ENCODE data around the gene VAV3.

Gene VAV3

DNA sequence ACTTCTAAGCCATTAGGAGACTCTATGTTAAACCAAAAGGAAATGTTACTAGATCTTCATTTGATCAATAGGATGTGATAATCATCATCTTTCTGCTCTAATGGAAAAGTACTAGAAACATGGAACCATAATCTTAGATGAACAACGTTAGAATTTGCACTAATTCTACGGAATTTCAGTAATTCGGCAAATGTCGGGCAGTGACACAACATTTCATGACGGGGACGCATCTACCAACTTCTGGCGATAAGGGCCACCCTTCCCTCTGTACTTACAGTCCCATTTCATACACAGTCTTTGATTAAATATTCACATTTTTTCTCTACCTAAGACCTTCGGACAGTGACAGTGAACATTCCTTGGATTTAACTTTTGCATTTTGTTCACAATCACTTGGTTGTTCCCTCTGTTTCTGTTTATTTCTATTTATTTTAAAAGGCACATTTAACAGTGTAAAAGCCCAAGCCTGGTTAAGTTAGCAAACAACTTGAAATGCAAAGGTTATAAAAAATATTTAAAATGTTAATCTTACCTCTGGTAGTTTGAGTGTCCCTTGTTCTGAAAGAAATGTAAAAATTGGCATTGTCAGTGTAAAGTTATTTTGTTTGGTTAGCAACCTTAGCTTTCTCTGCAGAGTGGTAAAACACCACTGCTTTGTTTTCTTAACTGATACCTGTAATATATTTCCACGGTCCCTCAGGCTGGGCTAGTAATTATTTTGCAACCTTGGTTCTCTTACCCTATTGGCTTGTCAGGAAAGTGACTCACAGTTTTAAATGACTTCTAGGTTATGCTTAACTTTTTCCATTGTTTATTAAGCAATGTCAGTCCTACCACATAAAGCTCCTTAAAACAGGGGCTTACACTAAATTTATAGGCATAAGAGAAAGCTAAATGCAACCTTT is 276.9 kb downstream of the VAV3 start:
- Mint-ChIP-seq H3K4me3 (no peak overlapping the region), H3K27me3 (no peaks in the 10 kb centered on the region), H3K27ac (ENCODE audit: low read depth) (no peak overlapping the region), H3K36me3 (ENCODE audit: insufficient read depth) (peaks cover 2% of the 10 kb centered on the region), H3K9me3 (no peaks in the 10 kb centered on the region), H3K4me1 (no peaks in the 10 kb centered on the region)
- no peak for ATAC-seq (replicated peaks; ENCODE audit: extremely low read depth, poor library complexity, severe bottlenecking)
- DNase-seq (ENCODE audit: low spot score in 2 of 2): no peak

DNA sequence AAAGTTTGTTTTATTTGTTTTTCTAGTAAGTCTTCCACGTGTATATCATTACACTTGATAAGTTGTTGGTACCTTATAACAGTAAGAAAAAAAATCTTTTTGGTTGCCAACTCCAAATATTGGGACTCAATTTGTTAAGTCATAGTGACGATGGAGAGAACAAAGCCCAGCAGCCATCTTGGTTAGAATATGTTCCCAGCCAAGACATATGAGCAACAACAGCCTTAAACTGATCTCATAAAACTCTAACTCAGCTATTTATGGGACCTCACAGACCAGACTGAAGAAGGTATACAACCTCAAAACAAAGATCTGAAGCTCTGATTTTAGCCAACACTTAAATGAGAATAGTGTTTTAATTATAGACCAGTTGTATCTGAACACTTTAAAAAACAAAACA is 281.3 kb downstream of the VAV3 start:
- ATAC-seq (replicated peaks; ENCODE audit: extremely low read depth, poor library complexity, severe bottlenecking): no peak

DNA sequence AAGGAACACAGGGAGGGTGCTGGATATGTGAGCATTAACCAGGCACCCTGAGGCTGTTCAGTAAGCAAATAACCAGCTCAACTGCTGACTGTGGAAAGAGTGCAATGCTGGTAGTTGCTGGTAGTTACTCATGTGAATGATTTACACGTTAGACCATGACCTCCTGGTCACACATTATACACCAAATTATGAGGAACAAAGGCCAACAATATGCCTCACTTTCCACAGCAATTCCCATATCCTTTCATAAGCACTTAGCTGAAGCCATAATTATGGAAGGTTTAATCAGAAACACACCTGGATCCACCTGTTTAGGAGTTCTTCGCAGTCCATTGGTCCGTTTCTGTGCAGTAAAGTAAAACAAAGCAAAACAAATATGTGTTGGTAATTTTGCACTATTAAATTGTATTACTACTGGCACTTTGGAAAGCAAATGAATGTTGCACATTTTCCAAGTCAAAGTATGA is 281.8 kb downstream of the VAV3 start:
- H3K9me3 Mint-ChIP-seq: no peaks in the 10 kb centered on the region
- peaks cover 2% of the 10 kb centered on the region for H3K36me3 Mint-ChIP-seq (ENCODE audit: insufficient read depth)
- DNase-seq (ENCODE audit: low spot score in 2 of 2) (no peak), ATAC-seq (replicated peaks; ENCODE audit: extremely low read depth, poor library complexity, severe bottlenecking) (no peak)
- no peak overlapping the region for H3K4me3 Mint-ChIP-seq
- no peak overlapping the region for H3K27ac Mint-ChIP-seq (ENCODE audit: low read depth)
- no peaks in the 10 kb centered on the region for H3K27me3 Mint-ChIP-seq
- no peaks in the 10 kb centered on the region for H3K4me1 Mint-ChIP-seq

More for the DNA sequence above, 281.3 kb downstream of the VAV3 start:
- no peaks in the 10 kb centered on the region for H3K27me3 Mint-ChIP-seq
- H3K4me1 Mint-ChIP-seq: no peaks in the 10 kb centered on the region
- no peak overlapping the region for H3K4me3 Mint-ChIP-seq
- no peaks in the 10 kb centered on the region for H3K9me3 Mint-ChIP-seq
- no peak overlapping the region for H3K27ac Mint-ChIP-seq (ENCODE audit: low read depth)
- peaks cover 2% of the 10 kb centered on the region for H3K36me3 Mint-ChIP-seq (ENCODE audit: insufficient read depth)
- no peak for DNase-seq (ENCODE audit: low spot score in 2 of 2)

DNA sequence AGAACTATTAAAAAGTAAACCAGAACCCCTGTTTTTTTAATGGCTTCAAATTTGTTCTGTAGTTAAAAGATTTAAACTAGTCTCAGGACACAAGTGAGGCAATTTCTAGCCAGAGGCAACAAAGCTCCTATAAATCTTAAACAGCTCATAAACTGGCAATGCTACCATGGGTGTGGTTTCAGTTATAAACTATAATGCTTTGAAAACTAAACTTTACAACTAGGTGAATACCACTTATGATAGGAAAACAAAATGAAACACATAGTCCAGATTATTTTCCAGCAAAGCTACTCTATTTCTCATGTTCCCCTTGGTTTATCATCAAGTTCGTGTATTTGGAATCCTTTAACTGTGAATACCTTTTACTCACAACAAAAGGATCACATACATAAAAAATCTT is 282.5 kb downstream of the VAV3 start:
- H3K9me3 Mint-ChIP-seq: no peaks in the 10 kb centered on the region
- no peak overlapping the region for H3K4me3 Mint-ChIP-seq

DNA sequence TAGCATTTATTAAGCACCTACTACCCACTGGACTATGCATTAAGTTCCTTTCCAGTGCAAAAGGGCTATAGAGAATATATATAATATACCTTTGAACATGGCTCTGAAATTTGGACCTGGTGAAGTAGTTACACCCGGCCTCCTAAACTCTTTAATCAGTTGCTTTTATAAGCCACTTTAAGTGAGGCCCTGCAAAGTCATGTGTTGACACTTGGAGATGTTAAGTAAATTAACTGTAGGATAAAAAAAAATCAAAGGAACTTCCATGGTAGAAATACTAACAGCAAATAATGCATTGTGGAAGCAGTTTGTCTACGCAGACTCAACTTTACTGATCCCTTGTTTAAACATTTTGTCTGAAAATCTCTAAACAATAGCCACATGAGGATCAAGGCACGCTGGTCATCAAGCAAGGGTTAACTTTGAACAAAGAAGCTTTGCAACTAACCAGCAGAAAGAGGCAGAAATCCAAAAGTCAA is 283.9 kb downstream of the VAV3 start:
- no peaks in the 10 kb centered on the region for H3K27me3 Mint-ChIP-seq
- DNase-seq (ENCODE audit: low spot score in 2 of 2) (no peak), ATAC-seq (replicated peaks; ENCODE audit: extremely low read depth, poor library complexity, severe bottlenecking) (no peak)
- peaks cover 2% of the 10 kb centered on the region for H3K36me3 Mint-ChIP-seq (ENCODE audit: insufficient read depth)
- no peaks in the 10 kb centered on the region for H3K9me3 Mint-ChIP-seq
- H3K4me3 Mint-ChIP-seq: no peak overlapping the region
- H3K4me1 Mint-ChIP-seq: no peaks in the 10 kb centered on the region
- no peak overlapping the region for H3K27ac Mint-ChIP-seq (ENCODE audit: low read depth)

More for the DNA sequence above, 282.5 kb downstream of the VAV3 start:
- DNase-seq (ENCODE audit: low spot score in 2 of 2): no peak
- Mint-ChIP-seq H3K36me3 (ENCODE audit: insufficient read depth) (peaks cover 2% of the 10 kb centered on the region), H3K27me3 (no peaks in the 10 kb centered on the region), H3K4me1 (no peaks in the 10 kb centered on the region), H3K27ac (ENCODE audit: low read depth) (no peak overlapping the region)
- no peak for ATAC-seq (replicated peaks; ENCODE audit: extremely low read depth, poor library complexity, severe bottlenecking)

DNA sequence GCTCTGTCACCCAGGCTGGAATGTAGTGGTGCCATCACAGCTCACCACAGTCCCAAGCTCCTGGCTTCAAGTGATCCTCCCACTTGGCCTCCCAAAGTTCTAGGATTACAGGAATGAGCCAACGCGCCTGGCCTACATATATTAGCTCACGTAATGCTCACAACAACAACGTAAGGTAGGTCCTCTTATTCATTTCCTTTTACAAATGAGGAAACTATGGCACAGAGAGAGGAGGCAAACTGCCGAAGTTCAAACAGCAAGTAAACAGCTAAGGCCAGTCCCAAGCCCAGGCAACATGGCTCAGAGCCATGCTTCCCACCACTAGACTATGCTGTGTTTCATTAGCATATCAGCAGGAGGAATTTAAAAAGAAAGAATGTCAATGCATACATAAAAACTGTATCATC is 284.4 kb downstream of the VAV3 start:
- no peaks in the 10 kb centered on the region for H3K4me1 Mint-ChIP-seq
- DNase-seq (ENCODE audit: low spot score in 2 of 2): no peak
- no peak for ATAC-seq (replicated peaks; ENCODE audit: extremely low read depth, poor library complexity, severe bottlenecking)
- peaks cover 2% of the 10 kb centered on the region for H3K36me3 Mint-ChIP-seq (ENCODE audit: insufficient read depth)
- no peak overlapping the region for H3K4me3 Mint-ChIP-seq
- H3K9me3 Mint-ChIP-seq: no peaks in the 10 kb centered on the region
- no peaks in the 10 kb centered on the region for H3K27me3 Mint-ChIP-seq
- H3K27ac Mint-ChIP-seq (ENCODE audit: low read depth): no peak overlapping the region

DNA sequence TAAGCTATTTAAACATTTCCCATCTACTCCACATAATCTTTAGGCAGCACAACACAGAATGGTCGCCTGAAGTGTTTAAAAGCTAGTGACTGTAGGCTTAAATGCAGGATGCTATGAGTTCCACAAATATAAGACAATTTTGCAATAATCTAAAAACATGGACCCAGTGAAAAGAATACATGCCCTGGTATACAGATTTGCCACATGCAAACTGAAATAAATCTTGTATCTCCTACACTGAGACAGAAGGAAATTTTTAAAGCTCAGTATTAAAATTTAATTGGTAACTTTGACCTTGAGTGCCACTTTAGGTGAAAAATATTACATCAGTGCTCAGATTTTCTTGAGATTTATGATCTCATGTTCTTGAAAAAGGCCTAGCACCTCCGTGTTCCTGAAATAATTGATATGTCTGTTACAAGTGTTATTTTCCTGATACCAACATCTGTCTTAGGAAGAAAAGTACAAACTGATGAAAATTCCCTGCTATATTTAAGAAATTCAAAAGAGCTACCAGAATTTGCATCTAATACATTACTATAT is 285.5 kb downstream of the VAV3 start:
- DNase-seq (ENCODE audit: low spot score in 2 of 2) (no peak), ATAC-seq (replicated peaks; ENCODE audit: extremely low read depth, poor library complexity, severe bottlenecking) (no peak)
- H3K27ac Mint-ChIP-seq (ENCODE audit: low read depth): no peak overlapping the region
- no peaks in the 10 kb centered on the region for H3K9me3 Mint-ChIP-seq
- H3K4me3 Mint-ChIP-seq: no peak overlapping the region
- H3K27me3 Mint-ChIP-seq: no peaks in the 10 kb centered on the region
- no peaks in the 10 kb centered on the region for H3K4me1 Mint-ChIP-seq
- peaks cover 4% of the 10 kb centered on the region for H3K36me3 Mint-ChIP-seq (ENCODE audit: insufficient read depth)

DNA sequence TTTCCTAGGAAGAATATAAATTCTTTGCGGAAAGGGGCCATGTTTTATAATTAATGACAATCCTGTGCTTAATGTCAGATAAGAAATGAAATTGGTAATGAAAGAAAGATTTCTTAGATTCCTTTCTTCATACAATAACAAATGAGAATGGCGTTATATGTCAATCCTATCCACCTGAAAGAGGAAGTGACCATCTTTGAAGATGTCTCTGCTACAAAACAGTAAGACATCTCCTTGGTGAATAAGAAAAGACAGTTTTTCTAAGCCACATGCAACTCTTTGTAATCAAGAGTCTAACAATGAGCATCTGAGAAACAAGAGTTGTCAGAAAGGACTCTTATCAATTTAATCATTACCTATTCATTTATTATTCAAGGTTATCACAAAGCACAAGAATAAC is 286.0 kb downstream of the VAV3 start:
- no peak for ATAC-seq (replicated peaks; ENCODE audit: extremely low read depth, poor library complexity, severe bottlenecking)
- Mint-ChIP-seq H3K27ac (ENCODE audit: low read depth) (no peak overlapping the region), H3K27me3 (no peaks in the 10 kb centered on the region), H3K9me3 (no peaks in the 10 kb centered on the region), H3K4me3 (no peak overlapping the region), H3K36me3 (ENCODE audit: insufficient read depth) (peaks cover 4% of the 10 kb centered on the region), H3K4me1 (no peaks in the 10 kb centered on the region)
- DNase-seq (ENCODE audit: low spot score in 2 of 2): no peak

DNA sequence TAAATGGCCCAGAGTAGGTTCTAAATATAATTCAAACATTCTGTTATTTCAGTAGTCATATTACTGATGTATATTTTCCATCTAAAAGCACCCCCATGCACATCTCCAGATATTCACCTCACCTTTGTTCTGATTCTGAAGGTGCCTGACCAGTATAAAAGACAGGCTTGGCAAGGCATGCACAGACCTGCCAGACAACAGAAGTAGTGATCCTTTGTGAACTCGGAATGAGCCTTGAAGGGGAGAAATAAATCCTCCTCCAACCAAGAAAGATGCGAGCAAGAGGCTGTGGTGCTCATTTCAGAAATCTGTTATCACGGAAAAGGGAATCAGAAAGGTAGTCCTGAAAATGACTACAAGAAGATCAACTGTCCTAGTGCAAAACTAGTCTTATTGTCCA is 287.3 kb downstream of the VAV3 start:
- ATAC-seq (replicated peaks; ENCODE audit: extremely low read depth, poor library complexity, severe bottlenecking): no peak
- Mint-ChIP-seq H3K36me3 (ENCODE audit: insufficient read depth) (peaks cover 4% of the 10 kb centered on the region), H3K4me1 (peaks cover 5% of the 10 kb centered on the region), H3K27ac (ENCODE audit: low read depth) (no peak overlapping the region), H3K27me3 (no peaks in the 10 kb centered on the region), H3K9me3 (no peaks in the 10 kb centered on the region), H3K4me3 (no peak overlapping the region)
- DNase-seq (ENCODE audit: low spot score in 2 of 2): no peak

DNA sequence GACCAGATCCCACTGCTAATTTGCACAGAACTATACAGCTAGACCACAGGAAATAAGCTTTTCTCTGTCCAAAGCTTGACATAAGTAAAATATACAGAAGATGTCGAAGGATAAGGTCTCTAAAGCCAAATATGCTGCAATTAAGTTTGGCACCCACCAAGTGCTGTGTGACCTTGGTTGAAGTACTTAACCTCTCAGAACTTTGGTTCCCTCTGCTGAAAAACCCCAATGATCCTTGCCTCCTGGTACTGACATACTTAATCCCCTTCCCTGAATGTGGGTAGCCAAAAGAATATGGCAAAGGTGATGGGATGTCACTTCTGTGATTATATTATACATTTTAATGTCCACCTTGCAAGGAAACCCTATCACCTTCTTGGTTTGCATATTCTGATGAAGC is 290.5 kb downstream of the VAV3 start:
- Mint-ChIP-seq H3K9me3 (no peaks in the 10 kb centered on the region), H3K4me3 (no peak overlapping the region), H3K36me3 (ENCODE audit: insufficient read depth) (peaks cover 3% of the 10 kb centered on the region), H3K27ac (ENCODE audit: low read depth) (no peak overlapping the region), H3K4me1 (peaks cover 5% of the 10 kb centered on the region), H3K27me3 (no peaks in the 10 kb centered on the region)
- DNase-seq (ENCODE audit: low spot score in 2 of 2): no peak
- ATAC-seq (replicated peaks; ENCODE audit: extremely low read depth, poor library complexity, severe bottlenecking): no peak

DNA sequence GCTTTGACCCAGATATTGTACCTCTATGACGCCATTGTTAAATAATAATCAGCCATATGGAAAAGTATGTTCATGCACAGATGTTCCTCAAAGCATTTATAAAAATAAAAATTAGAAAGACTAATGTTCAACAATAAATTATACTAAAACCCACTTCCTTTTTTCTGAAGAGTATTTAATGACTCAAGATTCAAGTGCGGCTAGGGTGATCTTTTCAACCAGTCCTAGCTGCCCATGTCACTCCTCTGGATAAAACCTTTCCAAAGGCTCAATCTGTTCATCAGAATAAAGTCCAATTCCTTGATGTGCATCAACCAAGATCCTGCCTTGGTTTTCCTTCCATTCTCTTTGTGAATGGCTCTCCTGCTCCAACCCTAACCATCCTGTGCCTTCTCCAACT is 292.0 kb downstream of the VAV3 start:
- no peak for ATAC-seq (replicated peaks; ENCODE audit: extremely low read depth, poor library complexity, severe bottlenecking)
- Mint-ChIP-seq H3K27ac (ENCODE audit: low read depth) (no peak overlapping the region), H3K27me3 (no peaks in the 10 kb centered on the region), H3K36me3 (ENCODE audit: insufficient read depth) (peaks cover 3% of the 10 kb centered on the region), H3K9me3 (no peaks in the 10 kb centered on the region), H3K4me1 (peaks cover 5% of the 10 kb centered on the region), H3K4me3 (no peak overlapping the region)
- no peak for DNase-seq (ENCODE audit: low spot score in 2 of 2)

DNA sequence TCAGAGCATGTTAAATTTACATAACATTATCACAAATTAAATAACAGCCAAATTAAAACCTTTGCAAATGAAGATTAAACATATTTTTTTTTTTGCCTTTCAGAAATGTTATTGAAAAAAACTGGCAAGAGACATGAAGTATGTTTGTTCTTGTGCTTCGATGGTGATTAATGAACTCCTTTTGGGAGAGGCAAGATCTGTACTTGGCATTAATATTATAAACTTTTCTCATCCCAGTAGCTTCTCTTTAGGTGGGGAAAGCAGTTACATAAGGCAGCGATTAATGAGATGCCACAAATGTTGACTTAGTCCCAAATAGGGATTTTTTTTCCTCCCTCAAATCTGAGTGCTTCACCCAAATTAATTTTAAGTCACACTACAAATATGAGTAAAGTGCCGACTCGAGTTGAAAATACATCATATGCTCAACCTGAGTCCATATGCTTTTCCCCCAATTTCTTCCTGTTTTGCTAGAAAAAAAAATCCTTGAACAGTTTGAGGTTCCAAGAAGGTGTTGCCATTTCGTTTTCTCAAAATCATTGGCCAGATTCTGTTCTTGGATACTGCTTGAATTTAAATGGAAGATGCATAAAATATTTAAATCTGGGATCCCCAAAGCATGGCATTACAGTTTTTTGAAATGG is 294.5 kb downstream of the VAV3 start:
- ATAC-seq (replicated peaks; ENCODE audit: extremely low read depth, poor library complexity, severe bottlenecking): no peak
- Mint-ChIP-seq H3K4me3 (no peak overlapping the region), H3K36me3 (ENCODE audit: insufficient read depth) (peaks cover 4% of the 10 kb centered on the region), H3K27me3 (no peaks in the 10 kb centered on the region), H3K27ac (ENCODE audit: low read depth) (no peak overlapping the region), H3K9me3 (no peaks in the 10 kb centered on the region), H3K4me1 (peaks cover 5% of the 10 kb centered on the region)
- DNase-seq (ENCODE audit: low spot score in 2 of 2): no peak

DNA sequence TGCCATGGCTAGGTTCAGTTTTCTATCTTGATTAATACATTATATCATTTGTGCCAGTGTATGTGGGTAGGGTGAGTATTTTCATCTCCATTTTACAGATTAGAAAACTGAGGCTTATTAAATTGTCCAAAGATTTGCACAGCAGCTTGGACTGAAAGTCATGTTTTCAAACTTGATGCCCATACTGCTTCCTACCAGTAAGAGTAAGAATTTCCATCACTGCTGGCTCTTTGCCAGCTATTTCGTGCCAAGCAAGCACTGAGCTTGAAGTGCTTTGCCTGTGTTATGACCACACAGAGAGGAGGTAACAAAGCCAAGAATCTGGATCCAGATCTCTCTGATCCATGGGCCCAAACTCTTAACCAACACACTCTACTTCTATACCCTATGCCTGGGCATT is 295.0 kb downstream of the VAV3 start:
- DNase-seq (ENCODE audit: low spot score in 2 of 2): no peak
- Mint-ChIP-seq H3K4me3 (no peak overlapping the region), H3K27me3 (no peaks in the 10 kb centered on the region), H3K9me3 (no peaks in the 10 kb centered on the region), H3K4me1 (peaks cover 5% of the 10 kb centered on the region), H3K36me3 (ENCODE audit: insufficient read depth) (peaks cover 4% of the 10 kb centered on the region), H3K27ac (ENCODE audit: low read depth) (no peak overlapping the region)
- no peak for ATAC-seq (replicated peaks; ENCODE audit: extremely low read depth, poor library complexity, severe bottlenecking)

Data from central memory CD8-positive, alpha-beta T cell (primary cell).